ENCODE data around the gene PDE8B. TPM values are rescaled to one million over a fixed set of nuclear protein-coding genes. Genes with fewer than 3 reads are reported as not detected.

PDE8B gene
- total and polyA plus RNA-seq, 2 experiments from 2014 or later: 0.45 to 0.91 TPM

DNA sequence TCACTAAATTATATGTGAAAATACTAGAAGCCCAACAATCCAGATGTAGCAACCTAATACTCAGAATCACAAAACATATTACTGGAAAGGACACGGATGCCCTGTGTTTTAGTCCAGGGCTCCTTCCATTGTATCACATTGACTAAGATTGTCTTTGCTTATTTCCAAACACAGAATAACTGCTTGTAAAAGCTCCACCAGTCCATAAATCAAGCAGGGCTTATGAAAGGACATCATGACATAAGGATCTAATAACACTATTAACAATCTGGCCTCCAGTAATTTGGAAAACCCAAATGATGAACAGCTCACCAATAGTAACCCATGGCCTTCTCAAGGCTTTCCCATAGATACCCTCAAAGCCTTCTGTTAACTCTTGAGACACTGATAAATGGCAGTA lies 241.9 kb downstream of the PDE8B start:
- H3K4me3 Mint-ChIP-seq: no peak overlapping the region
- Histone ChIP-seq H3K4me3 (no peak overlapping the region), H3K27ac (ENCODE audit: low read depth) (no peak overlapping the region), H3K36me3 (ENCODE audit: insufficient read depth) (peaks cover 10% of the 10 kb centered on the region; the same call in 1 of the 2 replicates), H3K79me2 (replicated peaks; ENCODE audit: insufficient read depth) (no peaks in the 10 kb centered on the region), H3K9me2 (ENCODE audit: insufficient read depth) (no peaks in the 10 kb centered on the region), H4K20me1 (replicated peaks; ENCODE audit: insufficient read depth) (no peaks in the 10 kb centered on the region), H2AFZ (no peak overlapping the region), H3K4me2 (no peak overlapping the region), H3K27me3 (ENCODE audit: insufficient read depth) (no peaks in the 10 kb centered on the region), H3F3A (replicated peaks; ENCODE audit: low read depth) (no peaks in the 10 kb centered on the region), H3K4me1 (ENCODE audit: insufficient read depth) (no peaks in the 10 kb centered on the region)
- no peak for DNase-seq (ENCODE audit: low spot score)
- ATAC-seq: no peak
- H3K27me3 Mint-ChIP-seq (ENCODE audit: insufficient read depth, low read depth, poor library complexity): peaks cover 6% of the 10 kb centered on the region
- no peaks in the 10 kb centered on the region for H3K4me1 Mint-ChIP-seq
- no peak overlapping the region for H3K27ac Mint-ChIP-seq
- no peaks in the 10 kb centered on the region for H3K9me3 Mint-ChIP-seq
- peaks cover 18% of the 10 kb centered on the region for H3K36me3 Mint-ChIP-seq (ENCODE audit: low read depth)
- TF ChIP-seq POLR2AphosphoS5 (IDR thresholded peaks at IDR 0.05; ENCODE audit: low read depth): no peak
- TF ChIP-seq, protein P1, sequence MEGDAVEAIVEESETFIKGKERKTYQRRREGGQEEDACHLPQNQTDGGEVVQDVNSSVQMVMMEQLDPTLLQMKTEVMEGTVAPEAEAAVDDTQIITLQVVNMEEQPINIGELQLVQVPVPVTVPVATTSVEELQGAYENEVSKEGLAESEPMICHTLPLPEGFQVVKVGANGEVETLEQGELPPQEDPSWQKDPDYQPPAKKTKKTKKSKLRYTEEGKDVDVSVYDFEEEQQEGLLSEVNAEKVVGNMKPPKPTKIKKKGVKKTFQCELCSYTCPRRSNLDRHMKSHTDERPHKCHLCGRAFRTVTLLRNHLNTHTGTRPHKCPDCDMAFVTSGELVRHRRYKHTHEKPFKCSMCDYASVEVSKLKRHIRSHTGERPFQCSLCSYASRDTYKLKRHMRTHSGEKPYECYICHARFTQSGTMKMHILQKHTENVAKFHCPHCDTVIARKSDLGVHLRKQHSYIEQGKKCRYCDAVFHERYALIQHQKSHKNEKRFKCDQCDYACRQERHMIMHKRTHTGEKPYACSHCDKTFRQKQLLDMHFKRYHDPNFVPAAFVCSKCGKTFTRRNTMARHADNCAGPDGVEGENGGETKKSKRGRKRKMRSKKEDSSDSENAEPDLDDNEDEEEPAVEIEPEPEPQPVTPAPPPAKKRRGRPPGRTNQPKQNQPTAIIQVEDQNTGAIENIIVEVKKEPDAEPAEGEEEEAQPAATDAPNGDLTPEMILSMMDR (conservative IDR thresholded peaks at IDR 0.05; ENCODE audit: low read depth in 2 of 2): no peak
- TF ChIP-seq EZH2phosphoT487 (IDR thresholded peaks at IDR 0.05; ENCODE audit: unreplicated experiment): no peak
- TF ChIP-seq CREB1 (CRISPR knock-in tag; IDR thresholded peaks at IDR 0.05; ENCODE audit: low read depth): no peak
- no peak for TF ChIP-seq ZNF331 (CRISPR knock-in tag; IDR thresholded peaks at IDR 0.05; ENCODE audit: low read depth)
- no peak for TF ChIP-seq JUNB (IDR thresholded peaks at IDR 0.05; ENCODE audit: unreplicated experiment)
- TF ChIP-seq, protein P2, sequence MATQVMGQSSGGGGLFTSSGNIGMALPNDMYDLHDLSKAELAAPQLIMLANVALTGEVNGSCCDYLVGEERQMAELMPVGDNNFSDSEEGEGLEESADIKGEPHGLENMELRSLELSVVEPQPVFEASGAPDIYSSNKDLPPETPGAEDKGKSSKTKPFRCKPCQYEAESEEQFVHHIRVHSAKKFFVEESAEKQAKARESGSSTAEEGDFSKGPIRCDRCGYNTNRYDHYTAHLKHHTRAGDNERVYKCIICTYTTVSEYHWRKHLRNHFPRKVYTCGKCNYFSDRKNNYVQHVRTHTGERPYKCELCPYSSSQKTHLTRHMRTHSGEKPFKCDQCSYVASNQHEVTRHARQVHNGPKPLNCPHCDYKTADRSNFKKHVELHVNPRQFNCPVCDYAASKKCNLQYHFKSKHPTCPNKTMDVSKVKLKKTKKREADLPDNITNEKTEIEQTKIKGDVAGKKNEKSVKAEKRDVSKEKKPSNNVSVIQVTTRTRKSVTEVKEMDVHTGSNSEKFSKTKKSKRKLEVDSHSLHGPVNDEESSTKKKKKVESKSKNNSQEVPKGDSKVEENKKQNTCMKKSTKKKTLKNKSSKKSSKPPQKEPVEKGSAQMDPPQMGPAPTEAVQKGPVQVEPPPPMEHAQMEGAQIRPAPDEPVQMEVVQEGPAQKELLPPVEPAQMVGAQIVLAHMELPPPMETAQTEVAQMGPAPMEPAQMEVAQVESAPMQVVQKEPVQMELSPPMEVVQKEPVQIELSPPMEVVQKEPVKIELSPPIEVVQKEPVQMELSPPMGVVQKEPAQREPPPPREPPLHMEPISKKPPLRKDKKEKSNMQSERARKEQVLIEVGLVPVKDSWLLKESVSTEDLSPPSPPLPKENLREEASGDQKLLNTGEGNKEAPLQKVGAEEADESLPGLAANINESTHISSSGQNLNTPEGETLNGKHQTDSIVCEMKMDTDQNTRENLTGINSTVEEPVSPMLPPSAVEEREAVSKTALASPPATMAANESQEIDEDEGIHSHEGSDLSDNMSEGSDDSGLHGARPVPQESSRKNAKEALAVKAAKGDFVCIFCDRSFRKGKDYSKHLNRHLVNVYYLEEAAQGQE (IDR thresholded peaks at IDR 0.05; ENCODE audit: unreplicated experiment): no peak
- TF ChIP-seq, protein P3, sequence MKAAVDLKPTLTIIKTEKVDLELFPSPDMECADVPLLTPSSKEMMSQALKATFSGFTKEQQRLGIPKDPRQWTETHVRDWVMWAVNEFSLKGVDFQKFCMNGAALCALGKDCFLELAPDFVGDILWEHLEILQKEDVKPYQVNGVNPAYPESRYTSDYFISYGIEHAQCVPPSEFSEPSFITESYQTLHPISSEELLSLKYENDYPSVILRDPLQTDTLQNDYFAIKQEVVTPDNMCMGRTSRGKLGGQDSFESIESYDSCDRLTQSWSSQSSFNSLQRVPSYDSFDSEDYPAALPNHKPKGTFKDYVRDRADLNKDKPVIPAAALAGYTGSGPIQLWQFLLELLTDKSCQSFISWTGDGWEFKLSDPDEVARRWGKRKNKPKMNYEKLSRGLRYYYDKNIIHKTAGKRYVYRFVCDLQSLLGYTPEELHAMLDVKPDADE (IDR thresholded peaks at IDR 0.05): no peak
- no peak for TF ChIP-seq EZH2 (IDR thresholded peaks at IDR 0.05; ENCODE audit: low read depth, unreplicated experiment)
- TF ChIP-seq, protein P4, sequence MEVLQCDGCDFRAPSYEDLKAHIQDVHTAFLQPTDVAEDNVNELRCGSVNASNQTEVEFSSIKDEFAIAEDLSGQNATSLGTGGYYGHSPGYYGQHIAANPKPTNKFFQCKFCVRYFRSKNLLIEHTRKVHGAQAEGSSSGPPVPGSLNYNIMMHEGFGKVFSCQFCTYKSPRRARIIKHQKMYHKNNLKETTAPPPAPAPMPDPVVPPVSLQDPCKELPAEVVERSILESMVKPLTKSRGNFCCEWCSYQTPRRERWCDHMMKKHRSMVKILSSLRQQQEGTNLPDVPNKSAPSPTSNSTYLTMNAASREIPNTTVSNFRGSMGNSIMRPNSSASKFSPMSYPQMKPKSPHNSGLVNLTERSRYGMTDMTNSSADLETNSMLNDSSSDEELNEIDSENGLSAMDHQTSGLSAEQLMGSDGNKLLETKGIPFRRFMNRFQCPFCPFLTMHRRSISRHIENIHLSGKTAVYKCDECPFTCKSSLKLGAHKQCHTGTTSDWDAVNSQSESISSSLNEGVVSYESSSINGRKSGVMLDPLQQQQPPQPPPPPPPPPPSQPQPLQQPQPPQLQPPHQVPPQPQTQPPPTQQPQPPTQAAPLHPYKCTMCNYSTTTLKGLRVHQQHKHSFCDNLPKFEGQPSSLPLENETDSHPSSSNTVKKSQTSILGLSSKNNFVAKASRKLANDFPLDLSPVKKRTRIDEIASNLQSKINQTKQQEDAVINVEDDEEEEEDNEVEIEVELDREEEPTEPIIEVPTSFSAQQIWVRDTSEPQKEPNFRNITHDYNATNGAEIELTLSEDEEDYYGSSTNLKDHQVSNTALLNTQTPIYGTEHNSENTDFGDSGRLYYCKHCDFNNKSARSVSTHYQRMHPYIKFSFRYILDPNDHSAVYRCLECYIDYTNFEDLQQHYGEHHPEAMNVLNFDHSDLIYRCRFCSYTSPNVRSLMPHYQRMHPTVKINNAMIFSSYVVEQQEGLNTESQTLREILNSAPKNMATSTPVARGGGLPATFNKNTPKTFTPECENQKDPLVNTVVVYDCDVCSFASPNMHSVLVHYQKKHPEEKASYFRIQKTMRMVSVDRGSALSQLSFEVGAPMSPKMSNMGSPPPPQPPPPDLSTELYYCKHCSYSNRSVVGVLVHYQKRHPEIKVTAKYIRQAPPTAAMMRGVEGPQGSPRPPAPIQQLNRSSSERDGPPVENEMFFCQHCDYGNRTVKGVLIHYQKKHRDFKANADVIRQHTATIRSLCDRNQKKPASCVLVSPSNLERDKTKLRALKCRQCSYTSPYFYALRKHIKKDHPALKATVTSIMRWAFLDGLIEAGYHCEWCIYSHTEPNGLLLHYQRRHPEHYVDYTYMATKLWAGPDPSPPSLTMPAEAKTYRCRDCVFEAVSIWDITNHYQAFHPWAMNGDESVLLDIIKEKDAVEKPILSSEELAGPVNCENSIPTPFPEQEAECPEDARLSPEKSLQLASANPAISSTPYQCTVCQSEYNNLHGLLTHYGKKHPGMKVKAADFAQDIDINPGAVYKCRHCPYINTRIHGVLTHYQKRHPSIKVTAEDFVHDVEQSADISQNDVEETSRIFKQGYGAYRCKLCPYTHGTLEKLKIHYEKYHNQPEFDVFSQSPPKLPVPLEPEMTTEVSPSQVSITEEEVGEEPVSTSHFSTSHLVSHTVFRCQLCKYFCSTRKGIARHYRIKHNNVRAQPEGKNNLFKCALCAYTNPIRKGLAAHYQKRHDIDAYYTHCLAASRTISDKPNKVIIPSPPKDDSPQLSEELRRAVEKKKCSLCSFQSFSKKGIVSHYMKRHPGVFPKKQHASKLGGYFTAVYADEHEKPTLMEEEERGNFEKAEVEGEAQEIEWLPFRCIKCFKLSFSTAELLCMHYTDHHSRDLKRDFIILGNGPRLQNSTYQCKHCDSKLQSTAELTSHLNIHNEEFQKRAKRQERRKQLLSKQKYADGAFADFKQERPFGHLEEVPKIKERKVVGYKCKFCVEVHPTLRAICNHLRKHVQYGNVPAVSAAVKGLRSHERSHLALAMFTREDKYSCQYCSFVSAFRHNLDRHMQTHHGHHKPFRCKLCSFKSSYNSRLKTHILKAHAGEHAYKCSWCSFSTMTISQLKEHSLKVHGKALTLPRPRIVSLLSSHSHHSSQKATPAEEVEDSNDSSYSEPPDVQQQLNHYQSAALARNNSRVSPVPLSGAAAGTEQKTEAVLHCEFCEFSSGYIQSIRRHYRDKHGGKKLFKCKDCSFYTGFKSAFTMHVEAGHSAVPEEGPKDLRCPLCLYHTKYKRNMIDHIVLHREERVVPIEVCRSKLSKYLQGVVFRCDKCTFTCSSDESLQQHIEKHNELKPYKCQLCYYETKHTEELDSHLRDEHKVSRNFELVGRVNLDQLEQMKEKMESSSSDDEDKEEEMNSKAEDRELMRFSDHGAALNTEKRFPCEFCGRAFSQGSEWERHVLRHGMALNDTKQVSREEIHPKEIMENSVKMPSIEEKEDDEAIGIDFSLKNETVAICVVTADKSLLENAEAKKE (CRISPR knock-in tag; IDR thresholded peaks at IDR 0.05): no peak
- TF ChIP-seq STAT1 (IDR thresholded peaks at IDR 0.05; ENCODE audit: unreplicated experiment): no peak
- no peak for TF ChIP-seq NANOG (IDR thresholded peaks at IDR 0.05; ENCODE audit: borderline replicate concordance)
- TF ChIP-seq ZNF114 (CRISPR knock-in tag; IDR thresholded peaks at IDR 0.05): no peak

Data from GM23338 (cell line).